ENCODE data around the gene PPP2R1B.

DNA sequence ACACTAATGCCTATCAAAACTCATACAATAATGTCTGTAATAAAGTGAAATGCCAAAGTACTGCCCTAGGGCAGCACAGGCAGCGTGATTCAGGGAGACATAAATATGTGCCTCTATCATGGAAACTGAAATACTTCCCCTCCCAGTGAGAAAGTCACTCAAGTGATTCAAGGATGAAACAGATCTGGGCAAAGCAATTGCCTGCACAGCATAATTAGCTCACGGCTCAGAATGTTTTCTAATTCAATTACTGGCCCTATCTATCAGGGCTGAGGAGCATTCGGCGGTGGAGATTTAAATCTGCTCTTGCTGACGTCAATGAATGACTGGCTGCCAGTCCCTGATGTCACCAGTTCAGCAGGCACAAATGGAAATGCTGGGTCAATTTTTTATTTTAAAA is 27.7 kb upstream of the PPP2R1B start:
- TF ChIP-seq POLR2A (IDR thresholded peaks at IDR 0.05) (no peak), POLR2AphosphoS5 (IDR thresholded peaks at IDR 0.05) (no peak)
- TF ChIP-seq, protein P1, sequence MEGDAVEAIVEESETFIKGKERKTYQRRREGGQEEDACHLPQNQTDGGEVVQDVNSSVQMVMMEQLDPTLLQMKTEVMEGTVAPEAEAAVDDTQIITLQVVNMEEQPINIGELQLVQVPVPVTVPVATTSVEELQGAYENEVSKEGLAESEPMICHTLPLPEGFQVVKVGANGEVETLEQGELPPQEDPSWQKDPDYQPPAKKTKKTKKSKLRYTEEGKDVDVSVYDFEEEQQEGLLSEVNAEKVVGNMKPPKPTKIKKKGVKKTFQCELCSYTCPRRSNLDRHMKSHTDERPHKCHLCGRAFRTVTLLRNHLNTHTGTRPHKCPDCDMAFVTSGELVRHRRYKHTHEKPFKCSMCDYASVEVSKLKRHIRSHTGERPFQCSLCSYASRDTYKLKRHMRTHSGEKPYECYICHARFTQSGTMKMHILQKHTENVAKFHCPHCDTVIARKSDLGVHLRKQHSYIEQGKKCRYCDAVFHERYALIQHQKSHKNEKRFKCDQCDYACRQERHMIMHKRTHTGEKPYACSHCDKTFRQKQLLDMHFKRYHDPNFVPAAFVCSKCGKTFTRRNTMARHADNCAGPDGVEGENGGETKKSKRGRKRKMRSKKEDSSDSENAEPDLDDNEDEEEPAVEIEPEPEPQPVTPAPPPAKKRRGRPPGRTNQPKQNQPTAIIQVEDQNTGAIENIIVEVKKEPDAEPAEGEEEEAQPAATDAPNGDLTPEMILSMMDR (IDR thresholded peaks at IDR 0.05): no peak

Data from prostate gland (tissue), 2 donors.